GM12878 (cell line): ENCODE results near the gene CLK2. TPM values are rescaled to one million over a fixed set of nuclear protein-coding genes. Genes with fewer than 3 reads are reported as not detected.
A peak's percentile ranks its signal among the peaks of the same experiment; 100 is the strongest.

Source experiments
- ASH2L ChIP-seq: fragments of 300-600, 200-600 bp; sonication (generic); IDR thresholded peaks from 2 replicates; pipeline ENCODE4 v1.6.1; 2017; ENCODE audit warnings: low read depth, mild to moderate bottlenecking, borderline replicate concordance
- BACH1 ChIP-seq: fragments of 450-650 bp; IDR thresholded peaks from 2 replicates; pipeline ENCODE4 v1.6.1; 2017; ENCODE audit warnings: mild to moderate bottlenecking, borderline replicate concordance
- BMI1 ChIP-seq: fragments of 450-650 bp; IDR thresholded peaks from 2 replicates; pipeline ENCODE4 v1.6.1; 2016; ENCODE audit warnings: mild to moderate bottlenecking, moderate library complexity, borderline replicate concordance
- BRCA1 ChIP-seq: IDR thresholded peaks from 2 replicates; pipeline ENCODE4 v1.6.1; 2011; ENCODE audit warnings: low read depth, low read length, improper control_type of control experiment
- CREB1 ChIP-seq: IDR thresholded peaks from 2 replicates; pipeline ENCODE4 v1.6.1; 2012; ENCODE audit warnings: low read depth, mild to moderate bottlenecking, inconsistent platforms
- EED ChIP-seq: sonication (generic); IDR thresholded peaks from 2 replicates; pipeline ENCODE4 v1.6.1; 2016; ENCODE audit warnings: antibody characterized with exemption, low read depth
- ELK1 ChIP-seq: IDR thresholded peaks from 2 replicates; pipeline ENCODE4 v1.6.1; 2012; ENCODE audit warnings: low read depth, low read length, improper control_type of control experiment
- EP300 ChIP-seq, 2 experiments: fragments of 150-350 bp in 1 of 2; IDR thresholded peaks; 2 replicates each; pipeline ENCODE4 v1.6.1; 2011 to 2012; ENCODE audit warnings: low read depth in 2 of 2, low read length in 2 of 2, borderline replicate concordance in 1 of 2, improper control_type of control experiment in 1 of 2, inconsistent platforms in 1 of 2; ENCODE audit not compliant: control insufficient read depth in 1 of 2
- ESRRA ChIP-seq: IDR thresholded peaks from 2 replicates; pipeline ENCODE4 v1.6.1; 2012; ENCODE audit warnings: mild to moderate bottlenecking, low read length, improper control_type of control experiment
- ETV6 ChIP-seq, 2 experiments: fragments of 450-650 bp in 1 of 2; IDR thresholded peaks in 1 of 2; conservative IDR thresholded peaks in 1 of 2; 2 replicates each; pipeline ENCODE4 v1.6.1; 2014; ENCODE audit warnings: antibody characterized with exemption in 1 of 2, borderline replicate concordance in 1 of 2, low read depth in 1 of 2, mild to moderate bottlenecking in 1 of 2, moderate library complexity in 1 of 2
- HDAC2 ChIP-seq: fragments of 200-600 bp; sonication (generic); IDR thresholded peaks from 2 replicates; pipeline ENCODE4 v1.6.1; 2017
- HDAC6 ChIP-seq: fragments of 200-600 bp; sonication (generic); IDR thresholded peaks from one replicate; pipeline ENCODE4 v1.8.0; 2017; ENCODE audit warnings: antibody characterized with exemption; ENCODE audit not compliant: unreplicated experiment
- KLF5 ChIP-seq: fragments of 450-650 bp; IDR thresholded peaks from 2 replicates; pipeline ENCODE4 v1.6.1; 2014; ENCODE audit warnings: mild to moderate bottlenecking; ENCODE audit not compliant: partially characterized antibody
- MEF2B ChIP-seq: fragments of 450-650 bp; IDR thresholded peaks from 2 replicates; pipeline ENCODE4 v1.6.1; 2018; ENCODE audit warnings: mild to moderate bottlenecking, moderate library complexity; ENCODE audit not compliant: partially characterized antibody, poor library complexity, severe bottlenecking
- MYB ChIP-seq: fragments of 150-350 bp; IDR thresholded peaks from 2 replicates; pipeline ENCODE4 v1.6.1; 2014; ENCODE audit warnings: mild to moderate bottlenecking, low read depth, low read length, borderline replicate concordance
- NFIC ChIP-seq: IDR thresholded peaks from 2 replicates; pipeline ENCODE4 v1.6.1; 2012; ENCODE audit warnings: low read depth, mild to moderate bottlenecking, inconsistent platforms, low read length, moderate library complexity
- PAX5 ChIP-seq: IDR thresholded peaks from 2 replicates; pipeline ENCODE4 v1.6.1; 2011; ENCODE audit warnings: low read depth, low read length, borderline replicate concordance
- RAD51 ChIP-seq: fragments of 450-650 bp; IDR thresholded peaks from 2 replicates; pipeline ENCODE4 v1.6.1; 2016; ENCODE audit warnings: moderate library complexity, mild to moderate bottlenecking, inconsistent platforms
- SMARCA5 ChIP-seq: fragments of 450-650 bp; IDR thresholded peaks from 2 replicates; pipeline ENCODE4 v1.6.1; 2017; ENCODE audit warnings: mild to moderate bottlenecking
- SMC3 ChIP-seq: IDR thresholded peaks from 2 replicates; pipeline ENCODE4 v1.6.1; 2011; ENCODE audit warnings: low read length, improper control_type of control experiment, borderline replicate concordance
- SP1 ChIP-seq: IDR thresholded peaks from one replicate; pipeline ENCODE4 v1.6.1; 2011; ENCODE audit warnings: low read depth, low read length
- SREBF2 ChIP-seq: IDR thresholded peaks from 2 replicates; pipeline ENCODE4 v1.6.1; 2012; ENCODE audit warnings: mild to moderate bottlenecking, low read length
- SUPT20H ChIP-seq: IDR thresholded peaks from 2 replicates; pipeline ENCODE4 v1.6.1; 2011; ENCODE audit warnings: low read depth, mild to moderate bottlenecking, low read length, moderate library complexity, borderline replicate concordance; ENCODE audit not compliant: control insufficient read depth
- YBX1 ChIP-seq: fragments of 450-650 bp; IDR thresholded peaks from 2 replicates; pipeline ENCODE4 v1.6.1; 2016; ENCODE audit warnings: antibody characterized with exemption
- ZBED1 ChIP-seq: IDR thresholded peaks from 2 replicates; pipeline ENCODE4 v1.6.1; 2016; ENCODE audit warnings: borderline replicate concordance
- ZNF217 ChIP-seq: fragments of 450-650 bp; IDR thresholded peaks from 2 replicates; pipeline ENCODE4 v1.6.1; 2017; ENCODE audit warnings: antibody characterized with exemption, mild to moderate bottlenecking
- polyA plus RNA-seq, 11 experiments: library from polyadenylated mRNA; depleted of rRNA in 4 of 11; unstranded in 6 of 11; stranded (reverse) in 5 of 11; fragments of >200 nt; fragmentation: Nextera tagmentation in 4 of 11; fragmentation: Illumina TruSeq in 1 of 11; extraction: Ambion mirVana in 4 of 11; extraction: Trizol in 1 of 11; gene quantifications; 1 replicate in 1 of 11; 2 replicates in 10 of 11; pipeline versions ENCODE4 v1.2.1 to v1.2.3, GENCODE V29; 2011 to 2016; ENCODE audit warnings: inconsistent platforms in 2 of 11, missing spikeins in 2 of 11, low read depth in 1 of 11
- total RNA-seq, 4 experiments: library from RNA; depleted of rRNA in 3 of 4; stranded (reverse); fragments of >200 nt in 3 of 4; fragmentation: Illumina TruSeq in 1 of 4; extraction: Trizol in 1 of 4; gene quantifications; 2 replicates each; pipeline versions ENCODE4 v1.2.1 to v1.2.3, GENCODE V29; 2013 to 2021
- TF ChIP-seq, protein P1 (sequence below): fragments of 150-350 bp; IDR thresholded peaks from 2 replicates; pipeline ENCODE4 v1.6.1; 2014; ENCODE audit warnings: mild to moderate bottlenecking, low read depth, low read length
- TF ChIP-seq, protein P2 (sequence below): IDR thresholded peaks from 2 replicates; pipeline ENCODE4 v1.6.1; 2011; ENCODE audit warnings: borderline replicate concordance, low read depth, mild to moderate bottlenecking, moderate library complexity, mixed read lengths, low read length; ENCODE audit not compliant: insufficient read depth; ENCODE audit errors: extremely low read length

CLK2 gene
- total and polyA plus RNA-seq, 10 of the 15 experiments (the other 5 are each of a cell fraction or from before 2014, with no cell fraction given), result 11.1 to 83.7 (median 36.7) TPM

GRCh38 chr1:155244368-155245162 is 28.7 kb downstream of the CLK2 start (continued):
- TF ChIP-seq, protein P1, sequence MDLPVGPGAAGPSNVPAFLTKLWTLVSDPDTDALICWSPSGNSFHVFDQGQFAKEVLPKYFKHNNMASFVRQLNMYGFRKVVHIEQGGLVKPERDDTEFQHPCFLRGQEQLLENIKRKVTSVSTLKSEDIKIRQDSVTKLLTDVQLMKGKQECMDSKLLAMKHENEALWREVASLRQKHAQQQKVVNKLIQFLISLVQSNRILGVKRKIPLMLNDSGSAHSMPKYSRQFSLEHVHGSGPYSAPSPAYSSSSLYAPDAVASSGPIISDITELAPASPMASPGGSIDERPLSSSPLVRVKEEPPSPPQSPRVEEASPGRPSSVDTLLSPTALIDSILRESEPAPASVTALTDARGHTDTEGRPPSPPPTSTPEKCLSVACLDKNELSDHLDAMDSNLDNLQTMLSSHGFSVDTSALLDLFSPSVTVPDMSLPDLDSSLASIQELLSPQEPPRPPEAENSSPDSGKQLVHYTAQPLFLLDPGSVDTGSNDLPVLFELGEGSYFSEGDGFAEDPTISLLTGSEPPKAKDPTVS, result peak; percentile 90
- peak in 1 of 2 experiments; percentile 83; a peak in 2 of 4 replicates for TF ChIP-seq ETV6 (conservative IDR thresholded peaks at IDR 0.05 in 1 of 2, IDR thresholded peaks at IDR 0.05 in 1 of 2; ENCODE audit: borderline replicate concordance in 1 of 2, low read depth in 1 of 2)
- TF ChIP-seq, protein P2, sequence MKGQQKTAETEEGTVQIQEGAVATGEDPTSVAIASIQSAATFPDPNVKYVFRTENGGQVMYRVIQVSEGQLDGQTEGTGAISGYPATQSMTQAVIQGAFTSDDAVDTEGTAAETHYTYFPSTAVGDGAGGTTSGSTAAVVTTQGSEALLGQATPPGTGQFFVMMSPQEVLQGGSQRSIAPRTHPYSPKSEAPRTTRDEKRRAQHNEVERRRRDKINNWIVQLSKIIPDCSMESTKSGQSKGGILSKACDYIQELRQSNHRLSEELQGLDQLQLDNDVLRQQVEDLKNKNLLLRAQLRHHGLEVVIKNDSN, result no peak
- peak; percentile 52; the same call in 1 of the 2 replicates for TF ChIP-seq ZNF217
- no peak for TF ChIP-seq SMC3
- peak; percentile 40 to 48; a peak in 2 of 4 replicates for TF ChIP-seq EP300 (IDR thresholded peaks at IDR 0.05; ENCODE audit: borderline replicate concordance in 1 of 2, control insufficient read depth in 1 of 2, low read depth in 2 of 2, low read length in 2 of 2)
- peak; percentile 77; the same call in 1 of the 2 replicates for TF ChIP-seq MYB
- TF ChIP-seq ZBED1, result peak; percentile 95
- TF ChIP-seq ELK1, result peak; percentile 15; the same call in 1 of the 2 replicates
- TF ChIP-seq CREB1, result peak; percentile 94
- TF ChIP-seq SREBF2, result no peak
- TF ChIP-seq HDAC6, result peak; percentile 51
- no peak for TF ChIP-seq SUPT20H
- 0 out of 2 replicates have a peak, but pooled peaks have one; percentile 48 for TF ChIP-seq HDAC2
- no peak for TF ChIP-seq ESRRA
- TF ChIP-seq MEF2B, result peak; percentile 90
- peak; percentile 80 for TF ChIP-seq RAD51
- peak; percentile 85 for TF ChIP-seq SP1
- TF ChIP-seq NFIC, result peak; percentile 78; the same call in 1 of the 2 replicates
- TF ChIP-seq BMI1, result no peak
- peak; percentile 92 for TF ChIP-seq SMARCA5
- 0 out of 2 replicates have a peak, but pooled peaks have one; percentile 40 for TF ChIP-seq ASH2L
- TF ChIP-seq PAX5, result peak; percentile 99
- peak; percentile 57 for TF ChIP-seq KLF5
- no peak for TF ChIP-seq BRCA1
- TF ChIP-seq EED, result peak; percentile 86
- peak; percentile 71; the same call in 1 of the 2 replicates for TF ChIP-seq BACH1
- no peak for TF ChIP-seq YBX1
